Measurements from ENCODE around the gene HLA-C. TPM values are rescaled to one million over a fixed set of nuclear protein-coding genes. Genes with fewer than 3 reads are reported as not detected.

HLA-C gene
- total RNA-seq, 3 donors from 2014 or later (not counting 1 experiment from before 2014, with no cell fraction given), result 2,828 to 3,894 (median 3,245) TPM

- H3K27ac Mint-ChIP-seq, result no peak overlapping the region
- Histone ChIP-seq H3K36me3 (ENCODE audit: control insufficient read depth, insufficient read depth, low read length) (no peaks in the 10 kb centered on the region), H3K9me3 (ENCODE audit: control insufficient read depth, insufficient read depth, low read length) (no peaks in the 10 kb centered on the region), H3K4me1 (ENCODE audit: control insufficient read depth, insufficient read depth, low read length) (peaks cover 14% of the 10 kb centered on the region), H3K27me3 (ENCODE audit: control insufficient read depth, insufficient read depth, low read length) (peaks cover 2% of the 10 kb centered on the region), H3K27ac (ENCODE audit: low read length) (no peak overlapping the region), H3K4me3 (ENCODE audit: low read length) (peak overlapping the region; percentile 58)
- peaks cover 44 to 49% of the 10 kb centered on the region in 2 donors for H3K27me3 Mint-ChIP-seq (ENCODE audit: low read depth in 2 of 2)
- H3K9me3 Mint-ChIP-seq, result no peaks in the 10 kb centered on the region
- H3K4me1 Mint-ChIP-seq, result peaks cover 0 to 5% of the 10 kb centered on the region in 2 donors
- H3K36me3 Mint-ChIP-seq, result no peaks in the 10 kb centered on the region
- intact Hi-C loops (cut with micrococcal nuclease), result no loop called here
- no peak overlapping the region for H3K4me3 Mint-ChIP-seq
- WGBS (ENCODE audit: insufficient coverage), result 59% methylated on average over 14 of the region's 14 CpGs
- DNase-seq, result no peak
- TF ChIP-seq CTCF (IDR thresholded peaks at IDR 0.05), result no peak
- ATAC-seq, result no peak
Measured at GRCh38 chr6:31307669-31308049, 35.8 kb upstream of the HLA-C start.

- H3K4me3 Mint-ChIP-seq, result no peak overlapping the region
- intact Hi-C loops (cut with micrococcal nuclease), result no loop called here
- Histone ChIP-seq H3K36me3 (ENCODE audit: control insufficient read depth, insufficient read depth, low read length) (no peaks in the 10 kb centered on the region), H3K4me3 (ENCODE audit: low read length) (no peak overlapping the region), H3K9me3 (ENCODE audit: control insufficient read depth, insufficient read depth, low read length) (no peaks in the 10 kb centered on the region), H3K27ac (ENCODE audit: low read length) (no peak overlapping the region), H3K4me1 (ENCODE audit: control insufficient read depth, insufficient read depth, low read length) (peaks cover 14% of the 10 kb centered on the region), H3K27me3 (ENCODE audit: control insufficient read depth, insufficient read depth, low read length) (peaks cover 2% of the 10 kb centered on the region)
- H3K9me3 Mint-ChIP-seq, result no peaks in the 10 kb centered on the region
- no peak overlapping the region for H3K27ac Mint-ChIP-seq
- no peak for TF ChIP-seq CTCF (IDR thresholded peaks at IDR 0.05)
- H3K36me3 Mint-ChIP-seq, result no peaks in the 10 kb centered on the region
- peaks cover 50 to 52% of the 10 kb centered on the region in 2 donors for H3K27me3 Mint-ChIP-seq (ENCODE audit: low read depth in 2 of 2)
- ATAC-seq, result no peak
- DNase-seq, result no peak
- peaks cover 0 to 5% of the 10 kb centered on the region in 2 donors for H3K4me1 Mint-ChIP-seq
- WGBS (ENCODE audit: insufficient coverage), result 93% methylated on average over 4 of the region's 4 CpGs
Measured at GRCh38 chr6:31305703-31306219, 33.9 kb upstream of the HLA-C start.

GRCh38 chr6:31304683-31305082 is 32.8 kb upstream of the HLA-C start:
- Histone ChIP-seq H3K9me3 (ENCODE audit: control insufficient read depth, insufficient read depth, low read length) (no peaks in the 10 kb centered on the region), H3K4me1 (ENCODE audit: control insufficient read depth, insufficient read depth, low read length) (peaks cover 14% of the 10 kb centered on the region), H3K4me3 (ENCODE audit: low read length) (no peak overlapping the region), H3K27me3 (ENCODE audit: control insufficient read depth, insufficient read depth, low read length) (no peaks in the 10 kb centered on the region), H3K27ac (ENCODE audit: low read length) (no peak overlapping the region), H3K36me3 (ENCODE audit: control insufficient read depth, insufficient read depth, low read length) (no peaks in the 10 kb centered on the region)
- no peak for ATAC-seq
- no peak for DNase-seq
- no peak overlapping the region for H3K27ac Mint-ChIP-seq
- no peaks in the 10 kb centered on the region for H3K36me3 Mint-ChIP-seq
- no peaks in the 10 kb centered on the region for H3K9me3 Mint-ChIP-seq
- intact Hi-C loops (cut with micrococcal nuclease), result no loop called here
- peaks cover 48 to 53% of the 10 kb centered on the region in 2 donors for H3K27me3 Mint-ChIP-seq (ENCODE audit: low read depth in 2 of 2)
- peaks cover 0 to 5% of the 10 kb centered on the region in 2 donors for H3K4me1 Mint-ChIP-seq
- H3K4me3 Mint-ChIP-seq, result no peak overlapping the region
- WGBS (ENCODE audit: insufficient coverage), result 83% methylated on average over 4 of the region's 4 CpGs
- TF ChIP-seq CTCF (IDR thresholded peaks at IDR 0.05), result no peak

GRCh38 chr6:31300797-31301196 is 28.9 kb upstream of the HLA-C start:
- no peak for DNase-seq
- no peak overlapping the region for H3K27ac Mint-ChIP-seq
- peak in 1 of 3 donors; percentile 27 for ATAC-seq
- H3K4me3 Mint-ChIP-seq, result no peak overlapping the region
- H3K4me1 Mint-ChIP-seq, result no peaks in the 10 kb centered on the region
- peaks cover 57 to 79% of the 10 kb centered on the region in 2 donors for H3K27me3 Mint-ChIP-seq (ENCODE audit: low read depth in 2 of 2)
- H3K4me1 ChIP-seq (ENCODE audit: control insufficient read depth, insufficient read depth, low read length), result no peaks in the 10 kb centered on the region
- no peaks in the 10 kb centered on the region for H3K36me3 ChIP-seq (ENCODE audit: control insufficient read depth, insufficient read depth, low read length)
- H3K4me3 ChIP-seq (ENCODE audit: low read length), result no peak overlapping the region
- no peak overlapping the region for H3K27ac ChIP-seq (ENCODE audit: low read length)
- H3K9me3 ChIP-seq (ENCODE audit: control insufficient read depth, insufficient read depth, low read length), result no peaks in the 10 kb centered on the region
- H3K27me3 ChIP-seq (ENCODE audit: control insufficient read depth, insufficient read depth, low read length), result no peaks in the 10 kb centered on the region
- WGBS (ENCODE audit: insufficient coverage), result 95% methylated on average over 4 of the region's 4 CpGs
- intact Hi-C loops (cut with micrococcal nuclease), result no loop called here
- H3K36me3 Mint-ChIP-seq, result no peaks in the 10 kb centered on the region
- TF ChIP-seq CTCF (IDR thresholded peaks at IDR 0.05), result no peak
- no peaks in the 10 kb centered on the region for H3K9me3 Mint-ChIP-seq

Measured in natural killer cell (primary cell).